H9 (cell line): ENCODE results near the gene DAGLB. TPM values are rescaled to one million over a fixed set of nuclear protein-coding genes. Genes with fewer than 3 reads are reported as not detected.

Experiments used
- DNase-seq: peaks from one replicate; pipeline ENCODE4 v3.0.0-alpha.2; 2017
- H2AFZ ChIP-seq: one replicate; pipeline ENCODE4 v1.6.1; 2013; ENCODE audit warnings: mild to moderate bottlenecking, low read length, control low read depth, moderate library complexity
- H2AK5ac ChIP-seq: 2 replicates; pipeline ENCODE4 v1.6.1; 2013; ENCODE audit warnings: low read length, control low read depth, mixed read lengths; ENCODE audit not compliant: insufficient read length
- H2BK120ac ChIP-seq: one replicate; pipeline ENCODE4 v1.6.1; 2013; ENCODE audit warnings: low read depth, mild to moderate bottlenecking, low read length, control low read depth, inconsistent platforms; ENCODE audit not compliant: poor library complexity, severe bottlenecking
- H2BK12ac ChIP-seq: 2 replicates; pipeline ENCODE4 v1.6.1; 2013; ENCODE audit warnings: low read length, control low read depth, mixed read lengths, low read depth; ENCODE audit not compliant: insufficient read length
- H2BK15ac ChIP-seq: 2 replicates; pipeline ENCODE4 v1.6.1; 2013; ENCODE audit warnings: low read depth, low read length, control low read depth
- H2BK20ac ChIP-seq: one replicate; pipeline ENCODE4 v1.6.1; 2013; ENCODE audit warnings: low read depth, mild to moderate bottlenecking, low read length, control low read depth, inconsistent platforms; ENCODE audit not compliant: poor library complexity, severe bottlenecking
- H2BK5ac ChIP-seq: 2 replicates; pipeline ENCODE4 v1.6.1; 2013; ENCODE audit warnings: low read length, control low read depth, mixed read lengths; ENCODE audit not compliant: insufficient read length
- H3K14ac ChIP-seq: 2 replicates; pipeline ENCODE4 v1.6.1; 2013; ENCODE audit warnings: low read length, control low read depth; ENCODE audit not compliant: insufficient read depth
- H3K18ac ChIP-seq: 2 replicates; pipeline ENCODE4 v1.6.1; 2013; ENCODE audit warnings: low read depth, mild to moderate bottlenecking, mixed read lengths, low read length, control low read depth; ENCODE audit not compliant: insufficient read length
- H3K23ac ChIP-seq: 2 replicates; pipeline ENCODE4 v1.6.1; 2013; ENCODE audit warnings: low read length, control low read depth, mixed read lengths, low read depth; ENCODE audit not compliant: insufficient read length
- H3K23me2 ChIP-seq: 2 replicates; pipeline ENCODE4 v1.6.1; 2013; ENCODE audit warnings: low read depth, mild to moderate bottlenecking, mixed read lengths, low read length, control low read depth; ENCODE audit not compliant: insufficient read length, poor library complexity, severe bottlenecking
- H3K27ac ChIP-seq: 2 replicates; pipeline ENCODE4 v1.5.1; 2013; ENCODE audit warnings: low read length, control low read depth, mixed read lengths, low read depth; ENCODE audit not compliant: insufficient read length
- H3K27me3 ChIP-seq: 2 replicates; pipeline ENCODE4 v1.6.1; 2013; ENCODE audit warnings: low read length, control low read depth, inconsistent platforms; ENCODE audit not compliant: insufficient read depth
- H3K4ac ChIP-seq: 2 replicates; pipeline ENCODE4 v1.6.1; 2013; ENCODE audit warnings: low read depth, mild to moderate bottlenecking, control low read depth, inconsistent platforms, low read length, moderate library complexity
- H3K4me1 ChIP-seq: 2 replicates; pipeline ENCODE4 v1.6.1; 2013; ENCODE audit warnings: low read length, control low read depth, inconsistent platforms; ENCODE audit not compliant: insufficient read depth
- H3K4me2 ChIP-seq: 2 replicates; pipeline ENCODE4 v1.6.1; 2013; ENCODE audit warnings: low read length, control low read depth, mixed read lengths; ENCODE audit not compliant: insufficient read length, insufficient read depth
- H3K56ac ChIP-seq: 2 replicates; pipeline ENCODE4 v1.6.1; 2013; ENCODE audit warnings: low read depth, mild to moderate bottlenecking, mixed read lengths, low read length, control low read depth; ENCODE audit not compliant: insufficient read length
- H3K79me1 ChIP-seq: 2 replicates; pipeline ENCODE4 v1.6.1; 2013; ENCODE audit warnings: low read depth, mild to moderate bottlenecking, moderate library complexity, low read length, control low read depth, inconsistent platforms; ENCODE audit not compliant: insufficient read depth, poor library complexity, severe bottlenecking
- H3K79me2 ChIP-seq: 2 replicates; pipeline ENCODE4 v1.6.1; 2013; ENCODE audit warnings: low read length, control low read depth, inconsistent platforms; ENCODE audit not compliant: insufficient read depth
- H3K9ac ChIP-seq: 2 replicates; pipeline ENCODE4 v1.6.1; 2013; ENCODE audit warnings: low read length, control low read depth, mixed read lengths; ENCODE audit not compliant: insufficient read length; ENCODE audit errors: extremely low read depth
- H3K9me3 ChIP-seq: one replicate; pipeline ENCODE4 v1.6.1; 2013; ENCODE audit warnings: low read depth, low read length, inconsistent platforms; ENCODE audit not compliant: control insufficient read depth
- H3T11ph ChIP-seq: one replicate; pipeline ENCODE4 v1.6.1; 2013; ENCODE audit warnings: mild to moderate bottlenecking, low read length, control low read depth, inconsistent platforms
- H4K20me1 ChIP-seq: one replicate; pipeline ENCODE4 v1.6.1; 2013; ENCODE audit not compliant: control insufficient read depth, insufficient read length, insufficient read depth
- H4K5ac ChIP-seq: 2 replicates; pipeline ENCODE4 v1.6.1; 2013; ENCODE audit warnings: low read depth, mild to moderate bottlenecking, mixed read lengths, low read length, control low read depth; ENCODE audit not compliant: insufficient read length
- H4K8ac ChIP-seq: replicated peaks from 2 replicates; pipeline ENCODE4 v1.6.1; 2013; ENCODE audit warnings: low read length, control low read depth, mixed read lengths, low read depth; ENCODE audit not compliant: insufficient read length
- H4K91ac ChIP-seq: 2 replicates; pipeline ENCODE4 v1.6.1; 2013; ENCODE audit warnings: low read depth, mild to moderate bottlenecking, moderate library complexity, mixed read lengths, low read length, control low read depth; ENCODE audit not compliant: insufficient read length
- H3K27ac Mint-ChIP-seq, 3 experiments: 2 replicates in 2 of 3; 3 replicates in 1 of 3; pipeline ENCODE4 v1.8.0; 2020 to 2021; ENCODE audit warnings: mixed read lengths in 3 of 3, mild to moderate bottlenecking in 1 of 3, moderate library complexity in 1 of 3
- H3K27me3 Mint-ChIP-seq: 2 replicates; pipeline ENCODE4 v1.8.0; 2021; ENCODE audit warnings: low read depth, mild to moderate bottlenecking, moderate library complexity, mixed read lengths
- H3K36me3 Mint-ChIP-seq, 3 experiments: 2 replicates in 2 of 3; 3 replicates in 1 of 3; pipeline ENCODE4 v1.8.0; 2020 to 2021; ENCODE audit warnings: low read depth in 3 of 3, mixed read lengths in 3 of 3; ENCODE audit not compliant: insufficient read depth in 1 of 3
- H3K4me1 Mint-ChIP-seq, 2 experiments: 2 replicates each; pipeline ENCODE4 v1.8.0; 2020; ENCODE audit warnings: mixed read lengths in 2 of 2
- H3K4me3 Mint-ChIP-seq, 2 experiments: 2 replicates in 1 of 2; 3 replicates in 1 of 2; pipeline ENCODE4 v1.8.0; 2020 to 2021; ENCODE audit warnings: mild to moderate bottlenecking in 2 of 2, mixed read lengths in 2 of 2, moderate library complexity in 1 of 2
- H3K9me3 Mint-ChIP-seq, 2 experiments: 2 replicates in 1 of 2; 3 replicates in 1 of 2; pipeline ENCODE4 v1.8.0; 2020; ENCODE audit warnings: mild to moderate bottlenecking in 2 of 2, mixed read lengths in 2 of 2, moderate library complexity in 1 of 2
- WGBS: extraction: QIAGEN DNeasy Blood & Tissue Kit; methylation state at CpG from one replicate; pipeline ENCODE4 v1.1.7; 2013; ENCODE audit warnings: missing lambda C conversion rate, low lambda C conversion rate, mixed read lengths; ENCODE audit not compliant: insufficient read length; ENCODE audit errors: extremely low coverage; 5-methylcytosine and 5-hydroxymethylcytosine counted together
- total RNA-seq: library from RNA; stranded (reverse); gene quantifications from 2 replicates; pipeline ENCODE4 v1.2.1, GENCODE V29; 2021
- TF ChIP-seq, protein P1 (sequence below): fragments of 200-600 bp; sonication (generic); conservative IDR thresholded peaks from 3 replicates; pipeline ENCODE4 v1.8.0; 2021; ENCODE audit warnings: antibody characterized with exemption, mild to moderate bottlenecking

The DAGLB gene
- total RNA-seq, 1 experiment from 2014 or later, result 46.4 TPM

DNA sequence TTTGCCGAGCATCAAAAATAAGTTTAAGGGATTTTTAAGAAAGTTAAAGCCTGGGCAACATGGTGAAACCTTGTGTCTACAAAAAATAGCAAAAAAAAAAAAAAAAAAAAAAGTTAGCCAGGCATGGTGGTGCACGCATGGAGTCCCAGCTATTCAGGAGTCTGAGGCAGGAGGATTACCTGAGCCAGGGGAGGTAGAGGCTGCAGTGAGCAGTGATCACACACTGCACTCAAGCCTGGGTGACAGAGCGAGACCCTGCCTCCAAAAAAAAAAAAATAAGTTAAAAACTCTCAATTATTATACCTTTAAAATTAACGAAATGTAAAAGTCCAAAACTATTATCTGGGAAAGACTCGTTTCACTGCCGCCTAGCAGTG, 35.0 kb upstream of the DAGLB start:
- DNase-seq, result no peak
- H3K56ac ChIP-seq, result no peak overlapping the region
- H3K27me3 Mint-ChIP-seq, result peaks cover 14% of the 10 kb centered on the region
- no peaks in the 10 kb centered on the region for H3K9me3 ChIP-seq
- H3K9ac ChIP-seq, result no peak overlapping the region
- no peak overlapping the region for H2BK12ac ChIP-seq
- H3K23me2 ChIP-seq, result peaks cover 3% of the 10 kb centered on the region
- H3K4me2 ChIP-seq, result peak overlapping the region; percentile 53
- no peak overlapping the region for H4K91ac ChIP-seq
- no peak overlapping the region for H2AK5ac ChIP-seq
- H3K9me3 Mint-ChIP-seq, result no peaks in the 10 kb centered on the region; a peak in 2 of 5 replicates
- H3K4me1 Mint-ChIP-seq, result peaks cover 18 to 21% of the 10 kb centered on the region in 2 experiments
- TF ChIP-seq, protein P1, sequence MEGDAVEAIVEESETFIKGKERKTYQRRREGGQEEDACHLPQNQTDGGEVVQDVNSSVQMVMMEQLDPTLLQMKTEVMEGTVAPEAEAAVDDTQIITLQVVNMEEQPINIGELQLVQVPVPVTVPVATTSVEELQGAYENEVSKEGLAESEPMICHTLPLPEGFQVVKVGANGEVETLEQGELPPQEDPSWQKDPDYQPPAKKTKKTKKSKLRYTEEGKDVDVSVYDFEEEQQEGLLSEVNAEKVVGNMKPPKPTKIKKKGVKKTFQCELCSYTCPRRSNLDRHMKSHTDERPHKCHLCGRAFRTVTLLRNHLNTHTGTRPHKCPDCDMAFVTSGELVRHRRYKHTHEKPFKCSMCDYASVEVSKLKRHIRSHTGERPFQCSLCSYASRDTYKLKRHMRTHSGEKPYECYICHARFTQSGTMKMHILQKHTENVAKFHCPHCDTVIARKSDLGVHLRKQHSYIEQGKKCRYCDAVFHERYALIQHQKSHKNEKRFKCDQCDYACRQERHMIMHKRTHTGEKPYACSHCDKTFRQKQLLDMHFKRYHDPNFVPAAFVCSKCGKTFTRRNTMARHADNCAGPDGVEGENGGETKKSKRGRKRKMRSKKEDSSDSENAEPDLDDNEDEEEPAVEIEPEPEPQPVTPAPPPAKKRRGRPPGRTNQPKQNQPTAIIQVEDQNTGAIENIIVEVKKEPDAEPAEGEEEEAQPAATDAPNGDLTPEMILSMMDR, result no peak
- no peak overlapping the region for H4K5ac ChIP-seq
- no peak overlapping the region for H2BK20ac ChIP-seq
- H3K27me3 ChIP-seq, result no peaks in the 10 kb centered on the region
- peak overlapping the region; percentile 90 to 96 for H3K4me3 Mint-ChIP-seq
- H3K36me3 Mint-ChIP-seq, result peaks cover 9 to 31% (median 22%) of the 10 kb centered on the region in 3 experiments
- no peaks in the 10 kb centered on the region for H3K79me1 ChIP-seq
- no peak overlapping the region for H3K18ac ChIP-seq
- no peak overlapping the region for H2AFZ ChIP-seq
- no peak overlapping the region for H3K27ac ChIP-seq
- H2BK5ac ChIP-seq, result no peak overlapping the region
- H3K27ac Mint-ChIP-seq, result no peak overlapping the region
- H3K23ac ChIP-seq, result no peak overlapping the region
- no peak overlapping the region for H3K4ac ChIP-seq
- no peak overlapping the region for H2BK120ac ChIP-seq
- H3K79me2 ChIP-seq, result peaks cover 10% of the 10 kb centered on the region; the same call in 1 of the 2 replicates
- no peaks in the 10 kb centered on the region for H4K20me1 ChIP-seq
- H3T11ph ChIP-seq, result no peak overlapping the region
- no peak overlapping the region for H4K8ac ChIP-seq
- H3K14ac ChIP-seq, result no peak overlapping the region
- no peaks in the 10 kb centered on the region; the same call in 1 of the 2 replicates for H3K4me1 ChIP-seq
- no peak overlapping the region for H2BK15ac ChIP-seq
- WGBS, result no CpG with 5 or more reads among the region's 6 CpGs
